ENCODE results near the gene S100A14.

Gene S100A14

DNA sequence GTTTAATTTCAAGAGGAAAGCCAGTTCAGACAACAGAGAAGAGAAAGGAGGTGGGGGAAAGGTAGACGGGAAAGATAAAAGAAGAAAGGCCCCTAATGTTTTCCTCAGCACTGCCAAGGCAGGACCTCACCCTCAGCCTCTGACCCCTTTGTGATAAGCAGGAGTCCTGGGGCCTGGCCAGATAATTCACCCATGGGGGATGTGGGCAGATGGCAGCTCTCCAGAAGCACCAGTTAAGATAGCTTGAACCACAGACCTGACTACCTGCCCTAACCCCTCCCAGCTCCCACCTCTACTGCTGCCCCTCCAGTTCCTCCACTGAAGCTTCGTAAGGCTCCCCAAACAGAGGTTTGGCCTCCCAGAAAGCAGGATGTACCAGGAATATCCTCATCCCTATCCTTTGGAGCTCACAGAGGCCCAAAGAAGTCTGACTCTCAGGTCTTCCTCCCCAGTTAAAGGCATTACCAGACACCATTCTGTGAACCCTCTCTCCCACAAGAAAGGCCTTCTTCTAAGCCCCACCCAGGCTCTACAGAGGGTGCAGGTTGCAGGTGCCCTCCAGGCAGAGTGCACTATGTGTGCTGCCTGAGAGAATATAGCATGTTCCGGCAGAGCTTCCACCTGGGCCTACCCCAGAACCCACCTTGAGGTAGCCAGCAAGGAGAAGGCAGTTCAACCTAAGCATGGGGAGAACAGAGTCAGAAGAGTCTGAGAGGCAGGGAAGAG lies 33.2 kb upstream of the S100A14 start:
- Histone ChIP-seq H3K4me3 (replicated peaks; ENCODE audit: insufficient read depth, low read length) (no peak overlapping the region), H3K27ac (replicated peaks) (no peak overlapping the region), H3K27me3 (ENCODE audit: insufficient read depth, poor library complexity, severe bottlenecking) (no peaks in the 10 kb centered on the region)
- no peak for TF ChIP-seq CTCF (IDR thresholded peaks at IDR 0.05; ENCODE audit: insufficient read depth, low read length)
- no peak for TF ChIP-seq GABPA (IDR thresholded peaks at IDR 0.05; ENCODE audit: low read depth)
- TF ChIP-seq, protein P1, sequence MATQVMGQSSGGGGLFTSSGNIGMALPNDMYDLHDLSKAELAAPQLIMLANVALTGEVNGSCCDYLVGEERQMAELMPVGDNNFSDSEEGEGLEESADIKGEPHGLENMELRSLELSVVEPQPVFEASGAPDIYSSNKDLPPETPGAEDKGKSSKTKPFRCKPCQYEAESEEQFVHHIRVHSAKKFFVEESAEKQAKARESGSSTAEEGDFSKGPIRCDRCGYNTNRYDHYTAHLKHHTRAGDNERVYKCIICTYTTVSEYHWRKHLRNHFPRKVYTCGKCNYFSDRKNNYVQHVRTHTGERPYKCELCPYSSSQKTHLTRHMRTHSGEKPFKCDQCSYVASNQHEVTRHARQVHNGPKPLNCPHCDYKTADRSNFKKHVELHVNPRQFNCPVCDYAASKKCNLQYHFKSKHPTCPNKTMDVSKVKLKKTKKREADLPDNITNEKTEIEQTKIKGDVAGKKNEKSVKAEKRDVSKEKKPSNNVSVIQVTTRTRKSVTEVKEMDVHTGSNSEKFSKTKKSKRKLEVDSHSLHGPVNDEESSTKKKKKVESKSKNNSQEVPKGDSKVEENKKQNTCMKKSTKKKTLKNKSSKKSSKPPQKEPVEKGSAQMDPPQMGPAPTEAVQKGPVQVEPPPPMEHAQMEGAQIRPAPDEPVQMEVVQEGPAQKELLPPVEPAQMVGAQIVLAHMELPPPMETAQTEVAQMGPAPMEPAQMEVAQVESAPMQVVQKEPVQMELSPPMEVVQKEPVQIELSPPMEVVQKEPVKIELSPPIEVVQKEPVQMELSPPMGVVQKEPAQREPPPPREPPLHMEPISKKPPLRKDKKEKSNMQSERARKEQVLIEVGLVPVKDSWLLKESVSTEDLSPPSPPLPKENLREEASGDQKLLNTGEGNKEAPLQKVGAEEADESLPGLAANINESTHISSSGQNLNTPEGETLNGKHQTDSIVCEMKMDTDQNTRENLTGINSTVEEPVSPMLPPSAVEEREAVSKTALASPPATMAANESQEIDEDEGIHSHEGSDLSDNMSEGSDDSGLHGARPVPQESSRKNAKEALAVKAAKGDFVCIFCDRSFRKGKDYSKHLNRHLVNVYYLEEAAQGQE (IDR thresholded peaks at IDR 0.05; ENCODE audit: insufficient replicate concordance, low read depth): no peak
- TF ChIP-seq SPI1 (IDR thresholded peaks at IDR 0.05; ENCODE audit: borderline replicate concordance, low read depth): no peak
- no peak for TF ChIP-seq POLR2AphosphoS5 (IDR thresholded peaks at IDR 0.05; ENCODE audit: low read depth)
- DNase-seq (ENCODE audit: low read depth in 1 of 2, low spot score in 1 of 2): no peak

- Histone ChIP-seq H3K27me3 (ENCODE audit: insufficient read depth, poor library complexity, severe bottlenecking) (no peaks in the 10 kb centered on the region), H3K4me3 (replicated peaks; ENCODE audit: insufficient read depth, low read length) (no peak overlapping the region), H3K27ac (replicated peaks) (no peak overlapping the region)
- TF ChIP-seq SPI1 (IDR thresholded peaks at IDR 0.05; ENCODE audit: borderline replicate concordance, low read depth) (no peak), GABPA (IDR thresholded peaks at IDR 0.05; ENCODE audit: low read depth) (no peak), CTCF (IDR thresholded peaks at IDR 0.05; ENCODE audit: insufficient read depth, low read length) (no peak), POLR2AphosphoS5 (IDR thresholded peaks at IDR 0.05; ENCODE audit: low read depth) (no peak; the same call in none of the 2 replicates)
- TF ChIP-seq, protein P1 (IDR thresholded peaks at IDR 0.05; ENCODE audit: insufficient replicate concordance, low read depth): no peak
- DNase-seq (ENCODE audit: low read depth in 1 of 2, low spot score in 1 of 2): no peak
Measured at GRCh38 chr1:153648000-153648643, 32.0 kb upstream of the S100A14 start.

GRCh38 chr1:153647346-153647714 lies 31.2 kb upstream of the S100A14 start:
- Histone ChIP-seq H3K4me3 (replicated peaks; ENCODE audit: insufficient read depth, low read length) (no peak overlapping the region), H3K27ac (replicated peaks) (peak overlapping the region; percentile 31; the same call in 1 of the 2 replicates), H3K27me3 (ENCODE audit: insufficient read depth, poor library complexity, severe bottlenecking) (no peaks in the 10 kb centered on the region)
- no peak for TF ChIP-seq GABPA (IDR thresholded peaks at IDR 0.05; ENCODE audit: low read depth)
- peak; percentile 19; the same call in 1 of the 2 replicates for TF ChIP-seq POLR2AphosphoS5 (IDR thresholded peaks at IDR 0.05; ENCODE audit: low read depth)
- TF ChIP-seq CTCF (IDR thresholded peaks at IDR 0.05; ENCODE audit: insufficient read depth, low read length): no peak
- TF ChIP-seq SPI1 (IDR thresholded peaks at IDR 0.05; ENCODE audit: borderline replicate concordance, low read depth): no peak
- TF ChIP-seq, protein P1 (IDR thresholded peaks at IDR 0.05; ENCODE audit: insufficient replicate concordance, low read depth): no peak
- DNase-seq (ENCODE audit: low read depth in 1 of 2, low spot score in 1 of 2): no peak
